NCI-H1105 treated with DMSO at 0.1 percent for 48 hours (cell line): ENCODE results near the gene PTPRN2.

Experiments used
- DNase-seq: peaks from one replicate; lab custom pipeline; 2025; lab: John Stamatoyannopoulos, UW

PTPRN2 gene

GRCh38 chr7:158070222-158070920 lies 517.3 kb downstream of the PTPRN2 start:
- DNase-seq, result no peak

- DNase-seq, result no peak
Observed at GRCh38 chr7:158068853-158069252, 518.8 kb downstream of the PTPRN2 start.

- DNase-seq, result no peak
Observed at GRCh38 chr7:158067931-158068482, 519.6 kb downstream of the PTPRN2 start.

- DNase-seq, result no peak
Observed at GRCh38 chr7:158067219-158067930, 520.2 kb downstream of the PTPRN2 start.

- DNase-seq, result no peak
Observed at GRCh38 chr7:158066085-158066484, 521.5 kb downstream of the PTPRN2 start.

GRCh38 chr7:158065340-158065739 lies 522.3 kb downstream of the PTPRN2 start:
- DNase-seq, result no peak

GRCh38 chr7:158064631-158065030 lies 523.0 kb downstream of the PTPRN2 start:
- no peak for DNase-seq

GRCh38 chr7:158063850-158064610 lies 523.6 kb downstream of the PTPRN2 start:
- DNase-seq, result no peak

- DNase-seq, result no peak
Observed at GRCh38 chr7:158062661-158063060, 525.0 kb downstream of the PTPRN2 start.

GRCh38 chr7:158061884-158062656 lies 525.6 kb downstream of the PTPRN2 start:
- DNase-seq, result no peak

- DNase-seq, result no peak
Observed at GRCh38 chr7:158061026-158061630, 526.5 kb downstream of the PTPRN2 start.

GRCh38 chr7:158060216-158060615 lies 527.4 kb downstream of the PTPRN2 start:
- DNase-seq, result no peak

GRCh38 chr7:158057446-158057845 lies 530.2 kb downstream of the PTPRN2 start:
- no peak for DNase-seq

GRCh38 chr7:158056761-158057160 lies 530.9 kb downstream of the PTPRN2 start:
- no peak for DNase-seq

GRCh38 chr7:158055726-158056510 lies 531.7 kb downstream of the PTPRN2 start:
- DNase-seq, result no peak

- no peak for DNase-seq
Observed at GRCh38 chr7:158054611-158055010, 533.0 kb downstream of the PTPRN2 start.

- no peak for DNase-seq
Observed at GRCh38 chr7:158054081-158054480, 533.5 kb downstream of the PTPRN2 start.

GRCh38 chr7:158053183-158053915 lies 534.3 kb downstream of the PTPRN2 start:
- no peak for DNase-seq

GRCh38 chr7:158052381-158053060 lies 535.1 kb downstream of the PTPRN2 start:
- DNase-seq, result no peak
